ENCODE measurements around the gene PRDM11.

Gene PRDM11

DNA sequence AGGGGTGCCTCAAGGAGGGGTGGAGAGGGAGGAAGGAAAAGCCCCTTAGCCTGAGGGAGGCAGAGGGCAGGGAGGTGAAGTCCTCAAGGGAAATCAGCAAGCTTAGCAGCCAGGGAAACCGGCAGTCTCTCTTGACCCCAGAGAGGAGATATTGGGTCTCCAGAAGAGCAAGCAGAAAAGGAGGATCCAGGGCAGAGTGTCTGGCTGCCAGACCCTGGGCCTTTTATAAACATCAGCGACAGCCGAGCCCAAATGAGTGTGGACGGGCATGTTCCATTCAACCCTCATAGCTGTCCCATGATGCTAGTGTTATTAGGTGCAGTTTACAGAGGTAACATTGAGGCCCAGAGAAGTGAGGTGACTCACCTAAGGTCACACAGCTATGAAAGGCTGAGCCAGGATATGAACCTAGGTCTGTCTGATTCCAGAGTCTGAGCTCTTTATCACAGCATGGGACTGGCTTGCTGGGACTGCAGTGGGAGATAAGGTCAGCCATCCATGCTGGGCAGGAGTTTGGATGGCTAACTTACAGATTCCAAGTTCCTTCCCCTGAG, 9.3 kb downstream of the PRDM11 start:
- TF ChIP-seq, protein P1, sequence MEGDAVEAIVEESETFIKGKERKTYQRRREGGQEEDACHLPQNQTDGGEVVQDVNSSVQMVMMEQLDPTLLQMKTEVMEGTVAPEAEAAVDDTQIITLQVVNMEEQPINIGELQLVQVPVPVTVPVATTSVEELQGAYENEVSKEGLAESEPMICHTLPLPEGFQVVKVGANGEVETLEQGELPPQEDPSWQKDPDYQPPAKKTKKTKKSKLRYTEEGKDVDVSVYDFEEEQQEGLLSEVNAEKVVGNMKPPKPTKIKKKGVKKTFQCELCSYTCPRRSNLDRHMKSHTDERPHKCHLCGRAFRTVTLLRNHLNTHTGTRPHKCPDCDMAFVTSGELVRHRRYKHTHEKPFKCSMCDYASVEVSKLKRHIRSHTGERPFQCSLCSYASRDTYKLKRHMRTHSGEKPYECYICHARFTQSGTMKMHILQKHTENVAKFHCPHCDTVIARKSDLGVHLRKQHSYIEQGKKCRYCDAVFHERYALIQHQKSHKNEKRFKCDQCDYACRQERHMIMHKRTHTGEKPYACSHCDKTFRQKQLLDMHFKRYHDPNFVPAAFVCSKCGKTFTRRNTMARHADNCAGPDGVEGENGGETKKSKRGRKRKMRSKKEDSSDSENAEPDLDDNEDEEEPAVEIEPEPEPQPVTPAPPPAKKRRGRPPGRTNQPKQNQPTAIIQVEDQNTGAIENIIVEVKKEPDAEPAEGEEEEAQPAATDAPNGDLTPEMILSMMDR (conservative IDR thresholded peaks at IDR 0.05): no peak
- no peak overlapping the region for H3K27ac ChIP-seq

DNA sequence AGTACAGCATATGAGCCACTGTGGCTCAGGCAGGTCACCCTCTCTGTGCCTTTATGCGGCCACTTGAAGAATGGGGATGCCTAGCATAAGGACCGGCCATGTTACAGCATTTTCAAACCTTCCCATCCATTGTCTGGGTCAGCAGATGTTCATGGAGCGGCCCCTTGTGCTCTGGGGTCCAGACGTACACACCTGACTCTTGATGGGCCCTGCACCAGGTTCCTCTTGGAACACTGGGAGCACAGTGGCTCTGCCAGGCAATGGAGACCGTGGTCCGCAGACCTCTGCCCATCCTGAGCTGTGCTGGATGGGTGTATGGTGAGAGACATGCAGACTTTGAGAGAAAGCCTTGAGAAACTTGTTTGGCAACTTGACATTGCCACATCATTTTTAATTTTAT, 9.8 kb downstream of the PRDM11 start:
- no peak overlapping the region for H3K27ac ChIP-seq
- TF ChIP-seq, protein P1 (conservative IDR thresholded peaks at IDR 0.05): no peak

DNA sequence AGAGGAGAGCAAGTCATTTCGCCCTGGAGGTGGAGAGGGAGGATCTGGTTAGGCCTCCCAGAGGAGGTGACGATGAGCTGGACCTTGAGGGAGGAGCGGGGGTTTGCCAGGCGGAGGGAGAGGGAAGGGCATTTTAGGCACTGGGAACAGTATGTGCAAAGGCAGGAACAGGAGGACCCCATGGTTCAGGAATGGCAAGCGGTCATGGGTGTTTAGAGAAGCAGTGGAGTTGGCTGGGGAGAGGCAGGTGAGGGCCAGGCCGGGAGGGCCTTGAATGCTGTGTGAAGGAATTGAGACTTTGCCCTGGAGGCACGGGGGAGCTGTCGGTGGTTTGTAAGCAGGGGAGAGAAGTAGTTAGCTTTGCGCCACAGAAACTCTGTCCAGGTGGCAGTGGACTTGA, 10.3 kb downstream of the PRDM11 start:
- TF ChIP-seq, protein P1 (conservative IDR thresholded peaks at IDR 0.05): no peak
- H3K27ac ChIP-seq: no peak overlapping the region

DNA sequence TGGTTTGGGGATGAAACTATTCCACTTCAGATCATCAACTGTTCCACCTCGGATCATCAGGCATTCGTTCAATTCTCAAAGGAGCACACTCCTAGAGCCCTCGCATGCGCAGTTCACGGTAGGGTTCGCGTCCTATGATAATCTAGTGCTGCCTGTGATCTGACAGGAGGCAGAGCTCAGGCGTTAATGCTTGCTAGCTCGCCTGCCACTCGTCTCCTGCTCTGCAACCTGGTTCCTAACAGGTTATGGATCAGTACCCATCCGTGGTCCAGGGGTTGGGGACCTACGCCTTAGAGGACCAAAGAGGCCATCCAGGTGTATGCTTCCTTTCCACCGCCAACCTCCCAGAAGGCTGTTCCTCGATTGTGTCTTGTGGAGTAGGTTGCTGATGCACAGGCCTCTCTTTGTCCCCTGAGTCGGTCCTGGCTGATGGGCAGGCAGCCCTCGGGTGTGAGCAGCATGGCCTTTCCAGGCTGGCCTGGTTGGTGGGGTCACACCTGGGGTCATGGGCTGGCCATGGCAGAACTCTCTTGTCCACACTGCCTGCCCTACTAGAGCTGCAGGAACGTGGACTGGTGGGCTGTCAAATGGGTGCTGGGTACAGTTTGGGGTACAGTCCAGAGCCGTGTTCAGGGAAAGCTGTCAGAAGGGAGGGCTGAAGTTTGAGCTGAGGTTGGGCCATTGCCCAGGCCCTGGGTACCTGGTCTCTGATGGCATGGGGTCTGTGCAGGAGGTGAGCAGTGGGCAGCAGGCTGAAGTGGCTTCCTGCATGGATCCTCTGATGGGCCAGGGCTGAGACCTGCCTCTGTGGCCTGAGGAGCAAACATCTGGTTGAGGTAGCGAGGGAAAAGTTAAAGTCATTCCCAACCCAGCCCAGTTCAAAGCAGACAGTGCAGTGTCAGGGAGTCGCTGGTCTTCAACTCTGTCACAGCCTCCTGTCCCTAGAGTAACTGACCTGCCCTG, 11.1 kb downstream of the PRDM11 start:
- no peak overlapping the region for H3K27ac ChIP-seq
- TF ChIP-seq, protein P1 (conservative IDR thresholded peaks at IDR 0.05): no peak

DNA sequence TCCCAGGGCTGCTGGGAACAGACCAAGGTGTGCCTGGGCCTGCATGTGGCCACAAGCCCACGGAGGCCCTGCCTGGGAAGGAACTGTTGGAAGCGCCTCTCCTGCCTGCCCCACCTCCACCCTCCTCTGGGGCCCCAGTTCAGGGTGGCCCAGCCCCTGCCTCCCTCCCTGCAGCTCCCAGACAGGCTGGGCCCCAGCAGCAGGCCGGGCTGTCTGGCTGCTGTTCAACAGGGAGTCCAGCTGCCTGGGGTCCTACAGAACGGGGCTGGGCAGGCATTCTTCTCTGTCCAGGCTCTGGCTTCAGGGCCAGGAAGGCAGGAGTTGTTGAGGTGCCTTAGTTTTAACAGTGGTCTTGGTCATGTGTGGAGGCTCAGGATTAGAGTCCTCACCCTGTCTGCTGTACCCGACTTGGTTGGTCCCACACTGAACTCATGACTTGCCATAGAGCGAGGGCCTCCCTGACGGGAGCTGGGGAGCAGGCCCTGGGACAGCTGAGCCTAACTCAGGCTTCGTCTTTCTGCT, 11.8 kb downstream of the PRDM11 start:
- TF ChIP-seq, protein P1 (conservative IDR thresholded peaks at IDR 0.05): no peak
- H3K27ac ChIP-seq: no peak overlapping the region

DNA sequence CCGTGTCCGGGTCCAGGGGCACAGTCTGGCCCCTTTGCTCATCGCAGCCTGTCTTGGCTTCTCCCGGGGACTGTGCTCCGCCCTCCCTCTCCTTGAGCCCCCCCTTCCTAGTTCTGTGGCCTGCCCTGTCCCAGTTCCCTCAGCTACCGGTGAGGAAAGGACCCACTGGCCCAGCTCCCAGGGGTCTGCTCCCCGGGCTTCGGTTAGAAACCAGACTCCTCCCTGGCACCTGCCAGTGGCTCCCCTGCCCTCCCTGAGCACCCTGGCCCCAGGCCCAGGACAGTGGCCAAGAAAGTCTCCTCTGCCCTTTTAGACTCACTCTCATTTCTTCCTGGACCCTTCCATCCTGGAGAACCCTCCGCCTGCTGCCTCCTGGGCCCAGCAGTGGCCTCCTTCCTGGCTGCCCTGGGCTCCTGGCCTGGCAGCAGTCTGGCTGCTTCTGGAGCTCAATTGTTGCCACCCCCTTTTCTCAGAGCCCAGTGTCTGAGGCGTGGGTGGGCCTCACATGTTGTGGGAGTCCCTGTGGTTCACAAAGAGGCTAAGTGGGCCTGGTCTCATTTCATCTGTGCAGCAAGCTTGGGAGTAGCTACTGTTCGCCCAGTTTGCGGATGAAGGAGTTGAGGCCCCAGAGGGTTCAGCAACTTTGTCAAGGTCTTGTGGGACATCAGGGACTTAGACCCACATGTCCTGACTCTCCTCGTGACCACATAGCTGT, 12.6 kb downstream of the PRDM11 start:
- TF ChIP-seq, protein P1 (conservative IDR thresholded peaks at IDR 0.05): no peak

More for the DNA sequence above, 12.6 kb downstream of the PRDM11 start:
- H3K27ac ChIP-seq: no peak overlapping the region
